H1 (cell line): Measurements from ENCODE around the gene MYO18A. TPM values are rescaled to one million over a fixed set of nuclear protein-coding genes. Genes with fewer than 3 reads are reported as not detected.

ENCODE experiments used
- ASH2L ChIP-seq: fragments of 200-600, 300-600 bp; sonication (generic); IDR thresholded peaks from one replicate; pipeline ENCODE4 v1.7.1; 2017; ENCODE audit warnings: low read length
- ATF3 ChIP-seq: IDR thresholded peaks from 2 replicates; pipeline ENCODE4 v1.6.1; 2011; ENCODE audit warnings: low read depth, mild to moderate bottlenecking, low read length; ENCODE audit not compliant: insufficient read depth
- CREB1 ChIP-seq: IDR thresholded peaks from 2 replicates; pipeline ENCODE4 v1.6.1; 2012; ENCODE audit warnings: inconsistent platforms
- CTBP2 ChIP-seq: IDR thresholded peaks from 2 replicates; pipeline ENCODE4 v1.7.0; 2011; ENCODE audit warnings: borderline replicate concordance, mild to moderate bottlenecking, moderate library complexity, mixed read lengths, low read length; ENCODE audit not compliant: insufficient read depth, insufficient read length
- EGR1 ChIP-seq: IDR thresholded peaks from 2 replicates; pipeline ENCODE4 v1.6.1; 2011; ENCODE audit warnings: low read depth, low read length, borderline replicate concordance
- RBBP5 ChIP-seq: IDR thresholded peaks from 2 replicates; pipeline ENCODE4 v1.7.1; 2012; ENCODE audit warnings: low read depth, mild to moderate bottlenecking, inconsistent platforms, low read length, moderate library complexity, borderline replicate concordance
- RFX5 ChIP-seq: IDR thresholded peaks from 2 replicates; pipeline ENCODE4 v1.6.1; 2011; ENCODE audit warnings: low read depth, low read length, improper control_type of control experiment, borderline replicate concordance
- SIX5 ChIP-seq: IDR thresholded peaks from 2 replicates; pipeline ENCODE4 v1.6.1; 2011; ENCODE audit warnings: mild to moderate bottlenecking, low read depth, low read length
- SP1 ChIP-seq: IDR thresholded peaks from 2 replicates; pipeline ENCODE4 v1.6.1; 2011; ENCODE audit warnings: low read depth, low read length
- polyA plus RNA-seq, 7 experiments: library from polyadenylated mRNA; depleted of rRNA in 3 of 7; stranded (reverse) in 5 of 7; unstranded in 2 of 7; fragments of >200 nt in 5 of 7; fragments of 200-250 nt in 2 of 7; gene quantifications; 1 replicate in 5 of 7; 2 replicates in 1 of 7; 4 replicates in 1 of 7; pipeline versions ENCODE4 v1.2.1 to v1.2.3, GENCODE V29; 2011 to 2013; ENCODE audit warnings: missing spikeins in 2 of 7, mixed read lengths in 2 of 7
- total RNA-seq: library from RNA; stranded (reverse); fragmentation: NEBNext Ultra II Directional; extraction: Animal tissue kit (Norgen Biotek cat#: 25700); gene quantifications from 2 replicates; pipeline ENCODE4 v1.2.1, GENCODE V29; 2021
- TF ChIP-seq, protein P1 (sequence below): fragments of 300-600 bp; sonication (generic); IDR thresholded peaks from 2 replicates; pipeline ENCODE4 v1.7.1; 2012; ENCODE audit warnings: low read length, moderate library complexity, mild to moderate bottlenecking, inconsistent platforms; ENCODE audit not compliant: insufficient replicate concordance

The MYO18A gene
- total and polyA plus RNA-seq, 2 of the 8 experiments (the other 6 are each of a cell fraction or from before 2014, with no cell fraction given): 7.6 to 43.8 TPM

- TF ChIP-seq, protein P1, sequence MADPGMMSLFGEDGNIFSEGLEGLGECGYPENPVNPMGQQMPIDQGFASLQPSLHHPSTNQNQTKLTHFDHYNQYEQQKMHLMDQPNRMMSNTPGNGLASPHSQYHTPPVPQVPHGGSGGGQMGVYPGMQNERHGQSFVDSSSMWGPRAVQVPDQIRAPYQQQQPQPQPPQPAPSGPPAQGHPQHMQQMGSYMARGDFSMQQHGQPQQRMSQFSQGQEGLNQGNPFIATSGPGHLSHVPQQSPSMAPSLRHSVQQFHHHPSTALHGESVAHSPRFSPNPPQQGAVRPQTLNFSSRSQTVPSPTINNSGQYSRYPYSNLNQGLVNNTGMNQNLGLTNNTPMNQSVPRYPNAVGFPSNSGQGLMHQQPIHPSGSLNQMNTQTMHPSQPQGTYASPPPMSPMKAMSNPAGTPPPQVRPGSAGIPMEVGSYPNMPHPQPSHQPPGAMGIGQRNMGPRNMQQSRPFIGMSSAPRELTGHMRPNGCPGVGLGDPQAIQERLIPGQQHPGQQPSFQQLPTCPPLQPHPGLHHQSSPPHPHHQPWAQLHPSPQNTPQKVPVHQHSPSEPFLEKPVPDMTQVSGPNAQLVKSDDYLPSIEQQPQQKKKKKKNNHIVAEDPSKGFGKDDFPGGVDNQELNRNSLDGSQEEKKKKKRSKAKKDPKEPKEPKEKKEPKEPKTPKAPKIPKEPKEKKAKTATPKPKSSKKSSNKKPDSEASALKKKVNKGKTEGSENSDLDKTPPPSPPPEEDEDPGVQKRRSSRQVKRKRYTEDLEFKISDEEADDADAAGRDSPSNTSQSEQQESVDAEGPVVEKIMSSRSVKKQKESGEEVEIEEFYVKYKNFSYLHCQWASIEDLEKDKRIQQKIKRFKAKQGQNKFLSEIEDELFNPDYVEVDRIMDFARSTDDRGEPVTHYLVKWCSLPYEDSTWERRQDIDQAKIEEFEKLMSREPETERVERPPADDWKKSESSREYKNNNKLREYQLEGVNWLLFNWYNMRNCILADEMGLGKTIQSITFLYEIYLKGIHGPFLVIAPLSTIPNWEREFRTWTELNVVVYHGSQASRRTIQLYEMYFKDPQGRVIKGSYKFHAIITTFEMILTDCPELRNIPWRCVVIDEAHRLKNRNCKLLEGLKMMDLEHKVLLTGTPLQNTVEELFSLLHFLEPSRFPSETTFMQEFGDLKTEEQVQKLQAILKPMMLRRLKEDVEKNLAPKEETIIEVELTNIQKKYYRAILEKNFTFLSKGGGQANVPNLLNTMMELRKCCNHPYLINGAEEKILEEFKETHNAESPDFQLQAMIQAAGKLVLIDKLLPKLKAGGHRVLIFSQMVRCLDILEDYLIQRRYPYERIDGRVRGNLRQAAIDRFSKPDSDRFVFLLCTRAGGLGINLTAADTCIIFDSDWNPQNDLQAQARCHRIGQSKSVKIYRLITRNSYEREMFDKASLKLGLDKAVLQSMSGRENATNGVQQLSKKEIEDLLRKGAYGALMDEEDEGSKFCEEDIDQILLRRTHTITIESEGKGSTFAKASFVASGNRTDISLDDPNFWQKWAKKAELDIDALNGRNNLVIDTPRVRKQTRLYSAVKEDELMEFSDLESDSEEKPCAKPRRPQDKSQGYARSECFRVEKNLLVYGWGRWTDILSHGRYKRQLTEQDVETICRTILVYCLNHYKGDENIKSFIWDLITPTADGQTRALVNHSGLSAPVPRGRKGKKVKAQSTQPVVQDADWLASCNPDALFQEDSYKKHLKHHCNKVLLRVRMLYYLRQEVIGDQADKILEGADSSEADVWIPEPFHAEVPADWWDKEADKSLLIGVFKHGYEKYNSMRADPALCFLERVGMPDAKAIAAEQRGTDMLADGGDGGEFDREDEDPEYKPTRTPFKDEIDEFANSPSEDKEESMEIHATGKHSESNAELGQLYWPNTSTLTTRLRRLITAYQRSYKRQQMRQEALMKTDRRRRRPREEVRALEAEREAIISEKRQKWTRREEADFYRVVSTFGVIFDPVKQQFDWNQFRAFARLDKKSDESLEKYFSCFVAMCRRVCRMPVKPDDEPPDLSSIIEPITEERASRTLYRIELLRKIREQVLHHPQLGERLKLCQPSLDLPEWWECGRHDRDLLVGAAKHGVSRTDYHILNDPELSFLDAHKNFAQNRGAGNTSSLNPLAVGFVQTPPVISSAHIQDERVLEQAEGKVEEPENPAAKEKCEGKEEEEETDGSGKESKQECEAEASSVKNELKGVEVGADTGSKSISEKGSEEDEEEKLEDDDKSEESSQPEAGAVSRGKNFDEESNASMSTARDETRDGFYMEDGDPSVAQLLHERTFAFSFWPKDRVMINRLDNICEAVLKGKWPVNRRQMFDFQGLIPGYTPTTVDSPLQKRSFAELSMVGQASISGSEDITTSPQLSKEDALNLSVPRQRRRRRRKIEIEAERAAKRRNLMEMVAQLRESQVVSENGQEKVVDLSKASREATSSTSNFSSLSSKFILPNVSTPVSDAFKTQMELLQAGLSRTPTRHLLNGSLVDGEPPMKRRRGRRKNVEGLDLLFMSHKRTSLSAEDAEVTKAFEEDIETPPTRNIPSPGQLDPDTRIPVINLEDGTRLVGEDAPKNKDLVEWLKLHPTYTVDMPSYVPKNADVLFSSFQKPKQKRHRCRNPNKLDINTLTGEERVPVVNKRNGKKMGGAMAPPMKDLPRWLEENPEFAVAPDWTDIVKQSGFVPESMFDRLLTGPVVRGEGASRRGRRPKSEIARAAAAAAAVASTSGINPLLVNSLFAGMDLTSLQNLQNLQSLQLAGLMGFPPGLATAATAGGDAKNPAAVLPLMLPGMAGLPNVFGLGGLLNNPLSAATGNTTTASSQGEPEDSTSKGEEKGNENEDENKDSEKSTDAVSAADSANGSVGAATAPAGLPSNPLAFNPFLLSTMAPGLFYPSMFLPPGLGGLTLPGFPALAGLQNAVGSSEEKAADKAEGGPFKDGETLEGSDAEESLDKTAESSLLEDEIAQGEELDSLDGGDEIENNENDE: no peak
- TF ChIP-seq CREB1 (no peak), SP1 (no peak), RBBP5 (no peak), RFX5 (no peak), CTBP2 (no peak), ATF3 (no peak), ASH2L (no peak), SIX5 (no peak), EGR1 (no peak)
Observed at GRCh38 chr17:29095439-29095838, 84.8 kb downstream of the MYO18A start (continued).
